Adipose tissue (tissue), 3 donors: ENCODE results near the gene KLF13. TPM values are rescaled to one million over a fixed set of nuclear protein-coding genes. Genes with fewer than 3 reads are reported as not detected.

Experiments
- H3K27ac ChIP-seq: one replicate; pipeline ENCODE4 v1.5.1; 2013; ENCODE audit warnings: low read depth, low read length
- WGBS, 3 donors: extraction: QIAGEN DNeasy Blood & Tissue Kit; methylation state at CpG; one replicate each; pipeline ENCODE4 v1.1.7; 2013; 5-methylcytosine and 5-hydroxymethylcytosine counted together
- polyA plus RNA-seq, 3 donors: library from polyadenylated mRNA; stranded (reverse); fragments of 200-250 nt; gene quantifications; one replicate each; pipeline ENCODE4 v1.2.3, GENCODE V29; 2013
- donor health status: healthy with polysubstance abuse.
- donor health status: Bipolar disorder and iron deficiency.
- donor health status: healthy.

Gene KLF13
- polyA plus RNA-seq, 3 donors = 44.3 to 74.0 (median 46.9) TPM

GRCh38 chr15:31297575-31298456 is 28.8 kb upstream of the KLF13 start:
- WGBS, 3 donors = 85 to 94% (median 92%) methylated on average over 14 of the region's 14 CpGs
- no peak overlapping the region for H3K27ac ChIP-seq

GRCh38 chr15:31298707-31299172 is 27.9 kb upstream of the KLF13 start:
- 83 to 92% (median 87%) methylated on average over 11 of the region's 11 CpGs for WGBS, 3 donors
- no peak overlapping the region for H3K27ac ChIP-seq

GRCh38 chr15:31300208-31300661 is 26.4 kb upstream of the KLF13 start:
- no peak overlapping the region for H3K27ac ChIP-seq
- WGBS, 3 donors = 55 to 66% (median 59%) methylated on average over 10 of the region's 10 CpGs

- WGBS, 3 donors = 69 to 79% (median 70%) methylated on average over 16 of the region's 16 CpGs
- no peak overlapping the region for H3K27ac ChIP-seq
Observed at GRCh38 chr15:31300981-31301672, 25.5 kb upstream of the KLF13 start.

GRCh38 chr15:31301673-31301990 is 25.0 kb upstream of the KLF13 start:
- H3K27ac ChIP-seq = no peak overlapping the region
- 52 to 74% (median 57%) methylated on average over 4 of the region's 4 CpGs for WGBS, 3 donors

GRCh38 chr15:31302029-31302657 is 24.5 kb upstream of the KLF13 start:
- WGBS, 3 donors = 90 to 95% (median 93%) methylated on average over 13 of the region's 13 CpGs
- no peak overlapping the region for H3K27ac ChIP-seq

GRCh38 chr15:31302778-31303725 is 23.6 kb upstream of the KLF13 start:
- H3K27ac ChIP-seq = no peak overlapping the region
- WGBS, 3 donors = 66 to 73% (median 67%) methylated on average over 17 of the region's 17 CpGs

- no peak overlapping the region for H3K27ac ChIP-seq
- WGBS, 3 donors = 84 to 93% (median 85%) methylated on average over 14 of the region's 14 CpGs
Observed at GRCh38 chr15:31303726-31304648, 22.6 kb upstream of the KLF13 start.

- no peak overlapping the region for H3K27ac ChIP-seq
- WGBS, 3 donors = 87 to 97% (median 95%) methylated on average over 12 of the region's 12 CpGs
Observed at GRCh38 chr15:31304751-31305365, 21.8 kb upstream of the KLF13 start.

- H3K27ac ChIP-seq = no peak overlapping the region
- WGBS, 3 donors = 92 to 98% (median 95%) methylated on average over 2 of the region's 2 CpGs
Observed at GRCh38 chr15:31305375-31305774, 21.3 kb upstream of the KLF13 start.

- H3K27ac ChIP-seq = no peak overlapping the region
- WGBS, 3 donors = 91 to 95% (median 95%) methylated on average over 12 of the region's 12 CpGs
Observed at GRCh38 chr15:31305796-31306425, 20.7 kb upstream of the KLF13 start.

GRCh38 chr15:31306426-31307269 is 20.0 kb upstream of the KLF13 start:
- WGBS, 3 donors = 68 to 82% (median 73%) methylated on average over 30 of the region's 30 CpGs
- no peak overlapping the region for H3K27ac ChIP-seq

GRCh38 chr15:31307270-31308184 is 19.1 kb upstream of the KLF13 start:
- WGBS, 3 donors = 78 to 83% (median 81%) methylated on average over 20 of the region's 20 CpGs
- H3K27ac ChIP-seq = no peak overlapping the region

- WGBS, 3 donors = 69 to 81% (median 72%) methylated on average over 5 of the region's 5 CpGs
Observed at GRCh38 chr15:31308185-31308639, 18.4 kb upstream of the KLF13 start.

More at GRCh38 chr15:31308185-31308639, 18.4 kb upstream of the KLF13 start:
- H3K27ac ChIP-seq = no peak overlapping the region
